ENCODE data around the gene RTCB. TPM values are rescaled to one million over a fixed set of nuclear protein-coding genes. Genes with fewer than 3 reads are reported as not detected.

The RTCB gene
- polyA plus RNA-seq, 1 donor from 2014 or later, result 112 TPM

DNA sequence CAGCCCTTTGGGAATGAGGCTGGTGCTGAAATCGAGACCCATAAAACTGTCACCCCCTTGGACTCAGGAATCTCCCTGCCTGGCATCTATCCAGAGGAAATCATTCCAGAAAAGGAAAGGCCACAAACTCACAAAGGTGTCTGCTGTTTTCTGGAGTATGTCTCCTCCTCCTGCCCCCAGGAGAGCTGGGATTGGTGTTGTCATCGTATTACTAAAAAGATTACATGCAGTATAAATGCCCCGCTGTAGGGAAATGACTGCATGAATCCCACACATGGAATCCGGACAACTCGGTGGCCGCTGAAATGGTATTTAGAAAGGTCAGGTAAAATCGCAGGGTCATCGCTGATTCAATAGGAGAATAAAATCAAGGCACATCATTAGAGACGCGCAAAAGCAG lies 73.3 kb downstream of the RTCB start:
- Histone ChIP-seq H3K36me3 (ENCODE audit: insufficient read depth, low read length) (no peaks in the 10 kb centered on the region), H3K9ac (ENCODE audit: low read length) (no peak overlapping the region), H3F3A (ENCODE audit: insufficient read depth, low read length, poor library complexity, severe bottlenecking) (no peaks in the 10 kb centered on the region), H3K27ac (ENCODE audit: low read length) (no peak overlapping the region), H3K79me2 (replicated peaks; ENCODE audit: insufficient read depth, low read length) (no peaks in the 10 kb centered on the region), H2AFZ (ENCODE audit: low read depth, low read length) (no peak overlapping the region), H3K27me3 (ENCODE audit: insufficient read depth, low read depth, low read length) (no peaks in the 10 kb centered on the region), H3K4me2 (ENCODE audit: low read length) (no peak overlapping the region), H3K9me3 (ENCODE audit: low read length) (no peaks in the 10 kb centered on the region), H3K4me3 (ENCODE audit: low read length) (no peak overlapping the region), H3K9me2 (ENCODE audit: insufficient read depth, low read length) (no peaks in the 10 kb centered on the region), H4K20me1 (ENCODE audit: insufficient read depth) (no peaks in the 10 kb centered on the region)
- no peak for TF ChIP-seq TAF1 (IDR thresholded peaks at IDR 0.05; ENCODE audit: low read depth)
- TF ChIP-seq, protein P1, sequence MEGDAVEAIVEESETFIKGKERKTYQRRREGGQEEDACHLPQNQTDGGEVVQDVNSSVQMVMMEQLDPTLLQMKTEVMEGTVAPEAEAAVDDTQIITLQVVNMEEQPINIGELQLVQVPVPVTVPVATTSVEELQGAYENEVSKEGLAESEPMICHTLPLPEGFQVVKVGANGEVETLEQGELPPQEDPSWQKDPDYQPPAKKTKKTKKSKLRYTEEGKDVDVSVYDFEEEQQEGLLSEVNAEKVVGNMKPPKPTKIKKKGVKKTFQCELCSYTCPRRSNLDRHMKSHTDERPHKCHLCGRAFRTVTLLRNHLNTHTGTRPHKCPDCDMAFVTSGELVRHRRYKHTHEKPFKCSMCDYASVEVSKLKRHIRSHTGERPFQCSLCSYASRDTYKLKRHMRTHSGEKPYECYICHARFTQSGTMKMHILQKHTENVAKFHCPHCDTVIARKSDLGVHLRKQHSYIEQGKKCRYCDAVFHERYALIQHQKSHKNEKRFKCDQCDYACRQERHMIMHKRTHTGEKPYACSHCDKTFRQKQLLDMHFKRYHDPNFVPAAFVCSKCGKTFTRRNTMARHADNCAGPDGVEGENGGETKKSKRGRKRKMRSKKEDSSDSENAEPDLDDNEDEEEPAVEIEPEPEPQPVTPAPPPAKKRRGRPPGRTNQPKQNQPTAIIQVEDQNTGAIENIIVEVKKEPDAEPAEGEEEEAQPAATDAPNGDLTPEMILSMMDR (IDR thresholded peaks at IDR 0.05; ENCODE audit: poor library complexity, severe bottlenecking), result no peak
- no peak for TF ChIP-seq EZH2 (IDR thresholded peaks at IDR 0.05; ENCODE audit: borderline replicate concordance, insufficient read depth, low read length, poor library complexity, severe bottlenecking)
- TF ChIP-seq, protein P2, sequence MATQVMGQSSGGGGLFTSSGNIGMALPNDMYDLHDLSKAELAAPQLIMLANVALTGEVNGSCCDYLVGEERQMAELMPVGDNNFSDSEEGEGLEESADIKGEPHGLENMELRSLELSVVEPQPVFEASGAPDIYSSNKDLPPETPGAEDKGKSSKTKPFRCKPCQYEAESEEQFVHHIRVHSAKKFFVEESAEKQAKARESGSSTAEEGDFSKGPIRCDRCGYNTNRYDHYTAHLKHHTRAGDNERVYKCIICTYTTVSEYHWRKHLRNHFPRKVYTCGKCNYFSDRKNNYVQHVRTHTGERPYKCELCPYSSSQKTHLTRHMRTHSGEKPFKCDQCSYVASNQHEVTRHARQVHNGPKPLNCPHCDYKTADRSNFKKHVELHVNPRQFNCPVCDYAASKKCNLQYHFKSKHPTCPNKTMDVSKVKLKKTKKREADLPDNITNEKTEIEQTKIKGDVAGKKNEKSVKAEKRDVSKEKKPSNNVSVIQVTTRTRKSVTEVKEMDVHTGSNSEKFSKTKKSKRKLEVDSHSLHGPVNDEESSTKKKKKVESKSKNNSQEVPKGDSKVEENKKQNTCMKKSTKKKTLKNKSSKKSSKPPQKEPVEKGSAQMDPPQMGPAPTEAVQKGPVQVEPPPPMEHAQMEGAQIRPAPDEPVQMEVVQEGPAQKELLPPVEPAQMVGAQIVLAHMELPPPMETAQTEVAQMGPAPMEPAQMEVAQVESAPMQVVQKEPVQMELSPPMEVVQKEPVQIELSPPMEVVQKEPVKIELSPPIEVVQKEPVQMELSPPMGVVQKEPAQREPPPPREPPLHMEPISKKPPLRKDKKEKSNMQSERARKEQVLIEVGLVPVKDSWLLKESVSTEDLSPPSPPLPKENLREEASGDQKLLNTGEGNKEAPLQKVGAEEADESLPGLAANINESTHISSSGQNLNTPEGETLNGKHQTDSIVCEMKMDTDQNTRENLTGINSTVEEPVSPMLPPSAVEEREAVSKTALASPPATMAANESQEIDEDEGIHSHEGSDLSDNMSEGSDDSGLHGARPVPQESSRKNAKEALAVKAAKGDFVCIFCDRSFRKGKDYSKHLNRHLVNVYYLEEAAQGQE (IDR thresholded peaks at IDR 0.05; ENCODE audit: borderline replicate concordance), result no peak

Small RNA genes within 50 kb of the gene (small RNA-seq; reads per million reads assigned to genes)
- gene AL021937.2 (0 reads per million in 3 experiments), gene IGLVIVOR22-2 (0 reads per million in 3 experiments), gene RF02171 (0 reads per million in 3 experiments), gene RF02172 (0 reads per million in 3 experiments)

Other genes with a start within 250 kb of the RTCB start
- 9.7 and 11.7 TPM in 2 replicates for gene RFPL2, start 207.2 kb downstream of the RTCB start, polyA plus RNA-seq
- gene SLC5A4, start 156.9 kb downstream of the RTCB start, polyA plus RNA-seq, result not detected in 2 replicates
- 0.50 TPM in 1 of 2 replicates, not detected in the other for gene RFPL3, start 54.4 kb downstream of the RTCB start, polyA plus RNA-seq
- gene BPIFC, start 52.2 kb upstream of the RTCB start, polyA plus RNA-seq, result not detected in 2 replicates
- 50.7 and 51.2 TPM in 2 replicates for gene FBXO7, start 62.6 kb upstream of the RTCB start, polyA plus RNA-seq